Daoy (cell line): ENCODE results near the gene HCFC1. TPM values are rescaled to one million over a fixed set of nuclear protein-coding genes. Genes with fewer than 3 reads are reported as not detected.
A peak's percentile ranks its signal among the peaks of the same experiment; 100 is the strongest.

Experiments
- DNase-seq: peaks from one replicate; pipeline ENCODE4 v3.0.0-alpha.2; 2015; ENCODE audit warnings: low read depth
- total RNA-seq: library from RNA; depleted of rRNA; stranded (reverse); fragments of >200 nt; shearing (Covaris generic); gene quantifications from 2 replicates; pipeline ENCODE4 v1.2.3, GENCODE V29; 2014; rRNA removed

HCFC1 gene
- total RNA-seq: 38.0 and 38.1 TPM in 2 replicates

- DNase-seq: peak; percentile 87
These were observed at the start of gene HCFC1 for GRCh38 chrX:153971450-153972367. Gene HCFC1 (minus strand): TSS chrX:153971818. CDS start chrX:153970840, 978 bp downstream.

DNA sequence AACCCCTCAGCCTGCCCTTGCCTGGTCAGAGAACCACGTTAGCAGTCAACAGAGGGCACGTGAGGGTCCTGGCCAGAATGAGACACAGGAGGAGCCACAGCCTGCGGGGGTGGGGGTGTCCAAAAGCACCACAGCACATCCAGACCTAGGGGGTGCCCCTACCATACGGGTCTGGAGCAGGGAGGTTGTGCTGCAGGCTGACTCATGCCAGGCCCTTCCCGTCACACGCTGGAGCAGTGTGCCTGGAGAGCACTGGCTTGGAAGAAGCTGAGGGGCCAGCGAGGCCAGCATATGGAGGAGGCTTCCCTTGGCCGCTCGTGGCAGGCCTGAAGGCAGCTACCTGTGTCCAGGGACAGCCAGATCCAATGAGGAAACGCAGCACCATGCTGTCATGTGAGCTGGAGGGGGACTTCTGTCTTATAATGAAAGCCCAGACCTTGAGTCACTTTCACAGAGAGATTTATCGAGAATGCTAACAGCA, 49.6 kb upstream of the HCFC1 start:
- DNase-seq: peak; percentile 64

GRCh38 chrX:154020536-154021115, 49.0 kb upstream of the HCFC1 start:
- no peak for DNase-seq

DNA sequence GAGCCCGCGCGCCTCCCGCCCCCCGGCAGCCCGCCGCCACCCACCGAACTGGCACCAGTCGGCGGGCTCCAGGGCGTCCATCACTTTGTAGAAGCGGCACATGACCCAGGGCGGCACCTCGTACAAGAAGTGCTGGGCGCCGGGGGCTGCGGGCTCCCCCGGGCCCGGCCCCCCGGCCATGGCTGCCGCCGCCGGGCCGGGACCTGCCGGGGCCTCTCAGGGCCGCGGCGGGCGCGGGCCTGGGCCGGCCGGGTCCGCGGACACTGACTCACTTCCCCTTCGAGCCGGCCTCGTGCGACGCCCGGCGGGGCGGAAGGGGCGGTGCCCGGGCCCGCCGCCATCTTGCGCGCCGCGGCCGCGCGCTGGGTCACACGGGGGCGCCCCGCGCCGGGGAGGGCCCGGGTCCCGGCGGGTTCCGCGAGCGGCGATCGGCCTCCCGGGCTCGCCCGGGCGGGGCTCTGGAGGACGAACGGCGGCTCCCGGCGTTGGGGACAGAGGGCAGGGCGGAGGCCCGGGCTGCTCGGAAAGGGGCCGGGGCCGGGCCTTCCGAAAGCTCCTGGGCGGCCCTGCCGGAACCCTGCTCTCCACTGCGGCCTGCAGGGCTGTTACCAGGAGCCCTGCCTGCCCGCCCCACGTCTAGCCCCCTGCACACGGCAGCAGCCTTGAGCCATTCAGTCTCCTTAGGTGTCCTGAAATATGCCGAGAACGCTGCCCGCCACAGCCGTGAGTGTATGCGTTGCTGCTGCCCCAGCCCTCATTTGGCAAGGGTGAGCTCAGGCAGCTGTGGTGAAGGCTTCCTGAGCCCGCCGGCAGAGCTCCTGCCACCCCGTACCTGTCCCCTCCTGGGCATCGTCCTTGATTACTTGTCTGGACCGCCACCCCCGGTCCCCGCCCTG, 48.3 kb upstream of the HCFC1 start, which contains the start of gene IRAK1:
IRAK1 (minus strand) TSS at position 270 of the 896 bp plus-strand sequence; CDS start at position 180, 90 bp downstream.
- peak; percentile 72 for DNase-seq

- no peak for DNase-seq
These were observed 47.5 kb upstream of the HCFC1 start for GRCh38 chrX:154019061-154019621.

GRCh38 chrX:154018518-154019060, 47.0 kb upstream of the HCFC1 start:
- DNase-seq: no peak

DNA sequence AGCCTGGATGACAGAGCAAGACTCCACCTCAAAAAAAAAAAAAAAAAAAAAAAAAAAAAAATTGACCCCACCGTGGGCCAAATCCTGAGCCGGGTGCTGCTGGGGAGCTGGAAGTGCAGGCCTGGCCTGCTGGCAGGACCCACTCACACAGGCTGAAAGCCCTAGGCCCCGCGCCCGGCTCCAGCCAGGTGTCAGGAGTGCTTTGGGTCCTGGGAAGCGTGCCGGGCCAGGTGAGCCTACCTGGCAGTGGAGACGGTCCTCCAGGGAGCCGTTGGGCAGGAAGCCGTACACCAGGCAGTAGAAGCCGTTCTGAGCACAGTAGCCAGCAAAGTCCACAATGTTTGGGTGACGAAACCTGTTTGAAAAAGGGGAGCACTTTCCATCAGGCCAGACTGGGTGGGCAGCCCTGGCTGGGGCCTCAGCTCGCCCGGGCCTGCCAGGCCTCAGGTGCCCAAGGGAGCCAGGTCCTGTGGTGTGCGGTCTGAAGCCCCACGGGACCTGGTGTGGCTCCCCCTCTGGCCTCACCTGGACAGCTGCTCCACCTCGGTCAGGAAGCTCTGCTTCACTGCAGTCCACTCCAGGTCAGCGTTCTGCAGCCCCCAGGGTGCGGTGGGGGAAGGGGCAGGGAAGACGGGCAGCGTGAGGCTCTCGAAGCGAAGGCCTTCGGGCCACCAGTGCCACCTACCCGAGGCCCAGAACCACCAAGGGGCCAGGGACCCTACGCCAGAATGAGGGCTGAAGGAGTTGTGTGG, 46.3 kb upstream of the HCFC1 start:
- no peak for DNase-seq

DNA sequence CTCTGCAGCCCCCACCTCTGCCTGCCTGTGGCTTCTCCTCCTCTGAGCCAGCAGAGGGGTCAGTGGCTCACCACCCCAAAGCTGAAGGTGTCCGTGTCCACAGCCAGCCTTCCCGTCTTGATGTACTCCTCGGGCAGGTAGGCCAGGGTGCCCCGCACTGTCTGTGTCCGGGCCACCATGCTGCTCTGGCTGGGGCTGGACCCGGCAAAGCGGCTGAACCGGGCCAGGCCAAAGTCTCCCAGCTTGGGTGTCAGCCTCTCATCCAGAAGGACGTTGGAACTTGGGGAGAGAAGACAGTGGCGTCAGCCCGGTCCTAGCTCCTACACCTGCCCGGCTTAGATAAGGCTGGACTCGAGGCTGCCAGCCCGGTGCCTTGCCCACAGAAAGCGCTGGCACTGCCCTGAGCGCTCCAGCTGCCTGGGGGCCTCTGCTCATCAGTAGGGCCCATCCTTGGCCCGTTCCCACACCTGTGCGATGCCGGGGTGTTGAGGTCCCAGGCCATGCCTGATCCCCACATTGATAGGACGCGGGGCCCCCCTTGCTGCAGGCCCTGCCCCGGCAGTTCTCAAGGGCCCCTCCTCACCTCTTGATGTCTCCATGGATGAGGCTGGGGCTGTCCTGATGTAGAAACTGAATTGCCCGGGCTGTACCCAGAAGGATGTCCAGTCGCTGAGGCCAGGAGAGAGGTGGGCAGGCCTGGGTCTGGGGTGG, 44.9 kb upstream of the HCFC1 start:
- DNase-seq: no peak

GRCh38 chrX:154015581-154016264, 44.1 kb upstream of the HCFC1 start:
- no peak for DNase-seq

- no peak for DNase-seq
These were observed 43.1 kb upstream of the HCFC1 start for GRCh38 chrX:154014429-154015380.

DNA sequence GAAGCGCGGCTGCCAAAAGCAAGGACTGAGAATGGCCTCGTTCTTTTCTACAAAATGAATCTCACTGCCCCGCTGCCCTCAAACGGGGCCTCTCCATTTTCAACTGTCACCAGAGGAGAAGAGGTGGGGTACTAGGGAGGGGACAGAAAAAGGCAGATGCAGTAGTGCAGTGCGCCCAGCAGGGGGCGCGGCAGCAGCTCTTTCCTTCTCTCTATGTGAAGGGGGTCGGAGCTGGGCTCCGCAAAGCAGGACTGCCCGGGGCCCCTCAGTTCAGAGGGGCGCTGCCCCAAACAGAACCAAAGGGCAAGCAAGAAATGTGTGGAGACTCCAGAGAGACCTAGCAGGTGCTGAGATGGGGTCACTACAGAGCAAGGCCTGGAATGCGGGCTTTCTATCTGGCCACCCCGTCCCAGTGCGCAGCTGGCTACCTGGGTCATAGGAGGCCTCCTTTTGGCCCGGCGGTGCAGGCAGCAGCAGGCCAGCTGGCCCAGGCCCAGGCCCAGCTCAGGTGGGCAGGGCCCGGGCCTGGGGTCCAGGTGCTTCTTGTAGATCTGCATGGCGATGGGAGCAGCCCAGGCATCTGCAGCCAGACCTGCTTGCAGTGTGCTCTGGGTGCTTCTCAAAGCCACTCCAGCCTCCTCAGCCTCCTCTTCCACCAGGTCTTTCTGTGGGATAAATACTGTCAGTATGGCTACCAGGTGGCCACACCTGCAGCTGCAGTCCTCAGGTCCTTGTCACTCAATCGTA, 42.2 kb upstream of the HCFC1 start:
- peak; percentile 24 for DNase-seq

GRCh38 chrX:154013001-154013421, 41.4 kb upstream of the HCFC1 start:
- no peak for DNase-seq

DNA sequence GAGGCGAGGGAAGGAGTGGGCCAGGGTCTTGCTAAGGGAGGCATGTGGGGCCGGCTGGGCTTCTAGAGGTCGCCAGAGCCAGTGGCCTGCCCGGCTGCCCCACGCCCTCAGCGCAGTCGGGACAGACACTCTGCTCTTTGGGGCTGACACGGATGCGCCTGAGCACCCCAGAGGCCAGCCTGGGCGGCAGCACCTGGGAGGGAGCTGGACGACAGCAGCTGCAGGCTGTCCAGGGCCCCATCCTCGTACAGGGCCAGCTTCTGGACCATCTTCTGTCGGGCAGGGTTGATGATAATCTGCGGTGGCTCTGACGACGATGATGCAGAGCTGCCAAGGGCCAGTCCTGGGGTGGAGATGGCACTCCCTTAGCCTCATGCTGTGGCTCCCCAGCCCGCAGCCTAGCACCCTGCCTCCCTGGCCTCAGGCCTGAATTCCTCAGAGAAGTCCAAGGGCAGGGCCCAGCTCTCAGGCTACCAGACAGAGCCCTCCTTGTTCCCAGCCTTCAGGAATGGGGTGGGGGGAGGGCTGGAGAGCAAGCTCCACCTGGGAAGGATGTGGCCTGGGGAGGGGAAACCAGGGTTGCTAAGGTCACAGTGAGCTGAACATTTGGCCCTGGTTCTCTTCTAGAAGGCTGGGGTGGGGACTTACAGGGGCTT, 40.8 kb upstream of the HCFC1 start:
- no peak for DNase-seq

DNA sequence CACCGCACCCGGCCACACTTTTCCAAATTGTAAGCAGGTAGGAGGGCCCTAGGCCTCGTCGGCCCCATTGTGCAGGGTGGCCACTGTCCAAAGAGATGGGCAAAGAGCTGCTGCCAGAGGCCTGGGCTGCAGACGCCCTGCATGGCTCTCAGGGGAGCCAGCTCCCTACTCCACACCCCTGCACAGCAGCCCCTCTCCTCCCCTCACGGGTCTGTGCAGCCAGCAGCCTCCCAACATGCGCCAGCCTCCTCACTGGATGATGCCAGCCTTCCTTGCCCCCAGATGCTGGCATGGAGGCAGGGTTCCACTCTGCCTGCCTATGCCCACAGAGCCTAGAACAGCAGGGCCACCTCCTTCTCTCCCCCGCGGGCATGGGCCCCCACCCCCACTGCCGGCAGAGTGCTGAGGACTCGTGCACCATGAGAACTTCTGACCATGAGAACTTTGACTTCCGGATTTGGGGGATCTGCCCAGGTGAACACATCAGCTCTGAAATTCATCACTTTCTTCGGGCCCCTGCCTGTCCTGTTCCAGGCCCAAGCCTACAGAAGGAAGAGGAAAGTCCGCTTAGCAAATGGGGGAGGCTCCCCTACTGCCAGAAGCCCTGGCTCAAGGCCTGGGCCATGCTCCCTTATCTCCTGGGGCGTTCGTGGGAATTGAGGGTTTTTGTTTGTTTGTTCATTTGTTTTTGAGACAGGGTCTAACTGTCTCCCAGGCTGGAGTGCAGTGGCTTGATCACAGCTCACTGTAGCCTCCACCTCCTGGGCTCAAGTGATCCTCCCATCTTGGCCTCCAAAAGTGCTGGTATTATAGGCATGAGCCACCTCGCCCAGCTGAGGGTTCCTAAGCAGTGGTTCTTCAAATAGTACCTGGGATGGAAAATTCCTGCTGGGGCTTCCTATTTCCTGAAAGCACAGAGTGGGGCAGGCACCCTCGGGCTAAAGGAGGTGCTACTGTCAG, 40.0 kb upstream of the HCFC1 start:
- no peak for DNase-seq

GRCh38 chrX:154010330-154011087, 38.9 kb upstream of the HCFC1 start:
- no peak for DNase-seq
